CD4-positive, alpha-beta memory T cell (primary cell): Measurements from ENCODE around the gene VPS54. TPM values are rescaled to one million over a fixed set of nuclear protein-coding genes. Genes with fewer than 3 reads are reported as not detected.
"Not testable (repeated sequence)": the region's sequence is repeated elsewhere in the genome, so short reads cannot be mapped to it uniquely, and the experiment has no call there.

ENCODE experiments used
- CTCF ChIA-PET: fragments of 350-600 bp; sonication (Branson Sonifier 250); formaldehyde crosslinking; loops from one replicate; lab custom pipeline; 2021; ENCODE audit warnings: inconsistent platforms; ENCODE audit not compliant: partially characterized antibody; lab: Charles Lee
- POLR2A ChIA-PET: fragments of 350-600 bp; sonication (Branson Sonifier 250); formaldehyde crosslinking; loops from one replicate; lab custom pipeline; 2021; ENCODE audit not compliant: partially characterized antibody; lab: Charles Lee
- DNase-seq, 5 donors: peaks; one replicate each; pipeline versions ENCODE4 v3.0.0 to v3.0.0-alpha.2; 2020 to 2022; ENCODE audit warnings: mixed read lengths in 1 of 5
- H3K27ac ChIP-seq: one replicate; pipeline ENCODE4 v1.7.0; 2013; ENCODE audit warnings: low read depth, low read length
- H3K27me3 ChIP-seq: 2 replicates; pipeline ENCODE4 v1.7.0; 2013; ENCODE audit warnings: mild to moderate bottlenecking, low read length, moderate library complexity; ENCODE audit not compliant: insufficient read depth
- H3K36me3 ChIP-seq: 2 replicates; pipeline ENCODE4 v1.7.0; 2013; ENCODE audit warnings: mild to moderate bottlenecking, low read length, moderate library complexity; ENCODE audit not compliant: insufficient read depth
- H3K4me1 ChIP-seq: 2 replicates; pipeline ENCODE4 v1.7.0; 2013; ENCODE audit warnings: mild to moderate bottlenecking, low read length, moderate library complexity; ENCODE audit not compliant: insufficient read depth
- H3K4me3 ChIP-seq, 2 donors: one replicate each; pipeline ENCODE4 v1.7.0; 2013; ENCODE audit warnings: low read length in 2 of 2, mild to moderate bottlenecking in 1 of 2
- H3K9me3 ChIP-seq, 2 donors: one replicate each; pipeline ENCODE4 v1.7.0; 2013; ENCODE audit warnings: low read length in 2 of 2, control low read depth in 1 of 2; ENCODE audit not compliant: control insufficient read depth in 1 of 2
- H3K27ac Mint-ChIP-seq, 7 donors: one replicate each; pipeline ENCODE4 v1.8.0; 2020 to 2021; ENCODE audit warnings: mixed read lengths in 7 of 7, mild to moderate bottlenecking in 6 of 7, inconsistent platforms in 3 of 7, moderate library complexity in 3 of 7
- H3K27me3 Mint-ChIP-seq, 2 donors: one replicate each; pipeline ENCODE4 v1.8.0; 2020 to 2021; ENCODE audit warnings: mixed read lengths in 2 of 2
- H3K36me3 Mint-ChIP-seq, 2 donors: one replicate each; pipeline ENCODE4 v1.8.0; 2020 to 2021; ENCODE audit warnings: mixed read lengths in 2 of 2, inconsistent platforms in 1 of 2, mild to moderate bottlenecking in 1 of 2
- H3K4me1 Mint-ChIP-seq, 4 donors: one replicate each; pipeline ENCODE4 v1.8.0; 2020 to 2021; ENCODE audit warnings: mixed read lengths in 4 of 4, mild to moderate bottlenecking in 1 of 4
- H3K4me3 Mint-ChIP-seq, 8 donors: one replicate each; pipeline ENCODE4 v1.8.0; 2020 to 2021; ENCODE audit warnings: mixed read lengths in 8 of 8, mild to moderate bottlenecking in 7 of 8, moderate library complexity in 6 of 8, inconsistent platforms in 3 of 8
- H3K9me3 Mint-ChIP-seq, 8 donors: one replicate each; pipeline ENCODE4 v1.8.0; 2020 to 2021; ENCODE audit warnings: mixed read lengths in 8 of 8, mild to moderate bottlenecking in 5 of 8, inconsistent platforms in 3 of 8, moderate library complexity in 1 of 8
- intact Hi-C: fragments of 100-400 bp; cut with micrococcal nuclease; formaldehyde crosslinking; loops from one replicate; pipeline ENCODE4 v1.15.1; 2023
- polyA plus RNA-seq, 2 donors: library from polyadenylated mRNA; unstranded; fragments of 300-500 nt; fragmentation: Illumina TruSeq; gene quantifications; one replicate each; pipeline ENCODE4 v1.2.3, GENCODE V29; 2021
- total RNA-seq, 2 experiments: library from RNA; stranded (reverse); gene quantifications; one replicate each; pipeline ENCODE4 v1.2.3, GENCODE V29; 2021

VPS54 gene
- total and polyA plus RNA-seq, 4 experiments from 2014 or later, result 4.0 to 16.4 (median 12.2) TPM

- Mint-ChIP-seq H3K36me3 (peaks cover 35 to 53% of the 10 kb centered on the region in 2 donors), H3K4me1 (peaks cover 12 to 22% (median 20%) of the 10 kb centered on the region in 4 donors), H3K27ac (peak overlapping the region in 1 of 7 donors; percentile 79), H3K9me3 (peaks cover 3 to 32% (median 20%) of the 10 kb centered on the region in 8 donors), H3K4me3 (peak overlapping the region in 1 of 8 donors; percentile 24), H3K27me3 (no peaks in the 10 kb centered on the region)
- Histone ChIP-seq H3K36me3 (no peaks in the 10 kb centered on the region), H3K9me3 (no peaks in the 10 kb centered on the region), H3K27me3 (no peaks in the 10 kb centered on the region), H3K4me1 (peaks cover 4% of the 10 kb centered on the region), H3K4me3 (no peak overlapping the region), H3K27ac (no peak overlapping the region)
- ChIA-PET POLR2A (no interaction called here), CTCF (no interaction called here)
- intact Hi-C loops, result no loop called here
- peak in 2 of 5 donors; percentile 24 for DNase-seq
Observed at GRCh38 chr2:63993871-63994270, 25.4 kb downstream of the VPS54 start.

GRCh38 chr2:63993130-63993584 lies 26.1 kb downstream of the VPS54 start:
- H3K27me3 Mint-ChIP-seq, H3K9me3 ChIP-seq, CTCF ChIA-PET, DNase-seq, H3K4me1 ChIP-seq, H3K27me3 ChIP-seq, H3K27ac ChIP-seq, H3K36me3 ChIP-seq, H3K27ac Mint-ChIP-seq, POLR2A ChIA-PET, H3K4me3 ChIP-seq, H3K4me3 Mint-ChIP-seq, intact Hi-C loops: not testable (repeated sequence)
- Mint-ChIP-seq H3K36me3 (peaks cover 35 to 51% of the 10 kb centered on the region in 2 donors), H3K4me1 (peaks cover 14 to 24% (median 20%) of the 10 kb centered on the region in 4 donors), H3K9me3 (peaks cover 3 to 28% (median 18%) of the 10 kb centered on the region in 8 donors)

- H3K27ac ChIP-seq, result no peak overlapping the region
- no peak overlapping the region for H3K4me3 ChIP-seq
- ChIA-PET POLR2A (no interaction called here), CTCF (no interaction called here)
- H3K4me1 ChIP-seq, result peaks cover 4% of the 10 kb centered on the region
- H3K27me3 Mint-ChIP-seq, result no peaks in the 10 kb centered on the region
- H3K27me3 ChIP-seq, result no peaks in the 10 kb centered on the region
- H3K36me3 Mint-ChIP-seq, result peaks cover 29 to 43% of the 10 kb centered on the region in 2 donors
- no peaks in the 10 kb centered on the region for H3K9me3 ChIP-seq
- no peak for DNase-seq
- peak overlapping the region in 1 of 7 donors; percentile 40 for H3K27ac Mint-ChIP-seq
- intact Hi-C loops, result no loop called here
- H3K4me3 Mint-ChIP-seq, result no peak overlapping the region
- no peaks in the 10 kb centered on the region for H3K36me3 ChIP-seq
- H3K9me3 Mint-ChIP-seq, result peaks cover 0 to 19% (median 11%) of the 10 kb centered on the region in 8 donors
- H3K4me1 Mint-ChIP-seq, result peaks cover 18 to 33% (median 27%) of the 10 kb centered on the region in 4 donors
Observed at GRCh38 chr2:63992061-63992685, 27.1 kb downstream of the VPS54 start.

GRCh38 chr2:63991173-63991999 lies 27.8 kb downstream of the VPS54 start:
- H3K27me3 ChIP-seq, DNase-seq, POLR2A ChIA-PET, H3K4me3 ChIP-seq, H3K36me3 ChIP-seq, intact Hi-C loops, H3K27me3 Mint-ChIP-seq, H3K27ac ChIP-seq, H3K4me1 ChIP-seq, CTCF ChIA-PET, H3K27ac Mint-ChIP-seq, H3K9me3 ChIP-seq, H3K4me3 Mint-ChIP-seq: not testable (repeated sequence)
- Mint-ChIP-seq H3K4me1 (peaks cover 26 to 38% (median 33%) of the 10 kb centered on the region in 4 donors), H3K9me3 (peaks cover 0 to 12% (median 6%) of the 10 kb centered on the region in 8 donors), H3K36me3 (peaks cover 26 to 39% of the 10 kb centered on the region in 2 donors)

GRCh38 chr2:63990072-63990471 lies 29.2 kb downstream of the VPS54 start:
- Mint-ChIP-seq H3K36me3 (peaks cover 25 to 39% of the 10 kb centered on the region in 2 donors), H3K4me3 (no peak overlapping the region), H3K27me3 (no peaks in the 10 kb centered on the region), H3K9me3 (peaks cover 0 to 12% (median 6%) of the 10 kb centered on the region in 8 donors), H3K4me1 (peaks cover 36 to 48% (median 41%) of the 10 kb centered on the region in 4 donors), H3K27ac (no peak overlapping the region)
- intact Hi-C loops, result no loop called here
- Histone ChIP-seq H3K27ac (no peak overlapping the region), H3K4me3 (no peak overlapping the region), H3K9me3 (no peaks in the 10 kb centered on the region), H3K4me1 (peaks cover 17% of the 10 kb centered on the region), H3K36me3 (no peaks in the 10 kb centered on the region), H3K27me3 (no peaks in the 10 kb centered on the region)
- DNase-seq, result no peak
- CTCF ChIA-PET, result no interaction called here
- POLR2A ChIA-PET, result no interaction called here

GRCh38 chr2:63988842-63989436 lies 30.3 kb downstream of the VPS54 start:
- peaks cover 20% of the 10 kb centered on the region for H3K4me1 ChIP-seq
- H3K36me3 Mint-ChIP-seq, result peaks cover 21 to 36% of the 10 kb centered on the region in 2 donors
- H3K9me3 Mint-ChIP-seq, result peaks cover 0 to 12% (median 6%) of the 10 kb centered on the region in 8 donors
- H3K9me3 ChIP-seq, intact Hi-C loops, DNase-seq, H3K27me3 ChIP-seq, H3K4me3 ChIP-seq, POLR2A ChIA-PET, H3K27ac Mint-ChIP-seq, H3K36me3 ChIP-seq, H3K27me3 Mint-ChIP-seq, H3K27ac ChIP-seq, CTCF ChIA-PET, H3K4me3 Mint-ChIP-seq: not testable (repeated sequence)
- H3K4me1 Mint-ChIP-seq, result peaks cover 33 to 48% (median 39%) of the 10 kb centered on the region in 4 donors
